ENCODE results near the gene PSTPIP1.

GRCh38 chr15:77040673-77041072 is 45.7 kb downstream of the PSTPIP1 start:
- TF ChIP-seq, protein P1, sequence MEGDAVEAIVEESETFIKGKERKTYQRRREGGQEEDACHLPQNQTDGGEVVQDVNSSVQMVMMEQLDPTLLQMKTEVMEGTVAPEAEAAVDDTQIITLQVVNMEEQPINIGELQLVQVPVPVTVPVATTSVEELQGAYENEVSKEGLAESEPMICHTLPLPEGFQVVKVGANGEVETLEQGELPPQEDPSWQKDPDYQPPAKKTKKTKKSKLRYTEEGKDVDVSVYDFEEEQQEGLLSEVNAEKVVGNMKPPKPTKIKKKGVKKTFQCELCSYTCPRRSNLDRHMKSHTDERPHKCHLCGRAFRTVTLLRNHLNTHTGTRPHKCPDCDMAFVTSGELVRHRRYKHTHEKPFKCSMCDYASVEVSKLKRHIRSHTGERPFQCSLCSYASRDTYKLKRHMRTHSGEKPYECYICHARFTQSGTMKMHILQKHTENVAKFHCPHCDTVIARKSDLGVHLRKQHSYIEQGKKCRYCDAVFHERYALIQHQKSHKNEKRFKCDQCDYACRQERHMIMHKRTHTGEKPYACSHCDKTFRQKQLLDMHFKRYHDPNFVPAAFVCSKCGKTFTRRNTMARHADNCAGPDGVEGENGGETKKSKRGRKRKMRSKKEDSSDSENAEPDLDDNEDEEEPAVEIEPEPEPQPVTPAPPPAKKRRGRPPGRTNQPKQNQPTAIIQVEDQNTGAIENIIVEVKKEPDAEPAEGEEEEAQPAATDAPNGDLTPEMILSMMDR (conservative IDR thresholded peaks at IDR 0.05; ENCODE audit: low read depth in 2 of 2): no peak
- TF ChIP-seq POLR2AphosphoS5 (IDR thresholded peaks at IDR 0.05; ENCODE audit: low read depth) (no peak), EZH2 (IDR thresholded peaks at IDR 0.05; ENCODE audit: low read depth, unreplicated experiment) (no peak), EZH2phosphoT487 (IDR thresholded peaks at IDR 0.05; ENCODE audit: unreplicated experiment) (no peak)
- TF ChIP-seq, protein P2, sequence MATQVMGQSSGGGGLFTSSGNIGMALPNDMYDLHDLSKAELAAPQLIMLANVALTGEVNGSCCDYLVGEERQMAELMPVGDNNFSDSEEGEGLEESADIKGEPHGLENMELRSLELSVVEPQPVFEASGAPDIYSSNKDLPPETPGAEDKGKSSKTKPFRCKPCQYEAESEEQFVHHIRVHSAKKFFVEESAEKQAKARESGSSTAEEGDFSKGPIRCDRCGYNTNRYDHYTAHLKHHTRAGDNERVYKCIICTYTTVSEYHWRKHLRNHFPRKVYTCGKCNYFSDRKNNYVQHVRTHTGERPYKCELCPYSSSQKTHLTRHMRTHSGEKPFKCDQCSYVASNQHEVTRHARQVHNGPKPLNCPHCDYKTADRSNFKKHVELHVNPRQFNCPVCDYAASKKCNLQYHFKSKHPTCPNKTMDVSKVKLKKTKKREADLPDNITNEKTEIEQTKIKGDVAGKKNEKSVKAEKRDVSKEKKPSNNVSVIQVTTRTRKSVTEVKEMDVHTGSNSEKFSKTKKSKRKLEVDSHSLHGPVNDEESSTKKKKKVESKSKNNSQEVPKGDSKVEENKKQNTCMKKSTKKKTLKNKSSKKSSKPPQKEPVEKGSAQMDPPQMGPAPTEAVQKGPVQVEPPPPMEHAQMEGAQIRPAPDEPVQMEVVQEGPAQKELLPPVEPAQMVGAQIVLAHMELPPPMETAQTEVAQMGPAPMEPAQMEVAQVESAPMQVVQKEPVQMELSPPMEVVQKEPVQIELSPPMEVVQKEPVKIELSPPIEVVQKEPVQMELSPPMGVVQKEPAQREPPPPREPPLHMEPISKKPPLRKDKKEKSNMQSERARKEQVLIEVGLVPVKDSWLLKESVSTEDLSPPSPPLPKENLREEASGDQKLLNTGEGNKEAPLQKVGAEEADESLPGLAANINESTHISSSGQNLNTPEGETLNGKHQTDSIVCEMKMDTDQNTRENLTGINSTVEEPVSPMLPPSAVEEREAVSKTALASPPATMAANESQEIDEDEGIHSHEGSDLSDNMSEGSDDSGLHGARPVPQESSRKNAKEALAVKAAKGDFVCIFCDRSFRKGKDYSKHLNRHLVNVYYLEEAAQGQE (IDR thresholded peaks at IDR 0.05; ENCODE audit: unreplicated experiment): no peak
